ENCODE measurements around the gene PHKA2. TPM values are rescaled to one million over a fixed set of nuclear protein-coding genes. Genes with fewer than 3 reads are reported as not detected.

PHKA2 gene
- total RNA-seq, 1 experiment from 2014 or later = 18.1 TPM

- Mint-ChIP-seq H3K4me1 (ENCODE audit: insufficient read depth, unreplicated experiment) (no peaks in the 10 kb centered on the region), H3K27ac (ENCODE audit: low read depth, unreplicated experiment) (no peak overlapping the region), H3K4me3 (ENCODE audit: unreplicated experiment) (no peak overlapping the region), H3K27me3 (ENCODE audit: insufficient read depth, unreplicated experiment) (no peaks in the 10 kb centered on the region), H3K9me3 (ENCODE audit: unreplicated experiment) (peaks cover 9% of the 10 kb centered on the region), H3K36me3 (ENCODE audit: insufficient read depth, unreplicated experiment) (no peaks in the 10 kb centered on the region)
- BruUV-seq (replicated peaks) = no TSS peak
- POLR2A ChIA-PET = no interaction called here
- CTCF ChIA-PET = interaction anchor here (0.6 kb wide), 1 partner anchor 260 kb away, joined by 4 read pairs; no protein-coding TSS in a partner anchor
- intact Hi-C loops (cut with micrococcal nuclease) = no loop called here
- no peak for DNase-seq (ENCODE audit: unreplicated experiment)
- TF ChIP-seq CTCF (IDR thresholded peaks at IDR 0.05; ENCODE audit: unreplicated experiment) = no peak
These were observed 17.3 kb downstream of the PHKA2 start for GRCh38 chrX:18966624-18967023.

GRCh38 chrX:18964901-18965300, 19.0 kb downstream of the PHKA2 start:
- H3K27ac Mint-ChIP-seq (ENCODE audit: low read depth, unreplicated experiment) = no peak overlapping the region
- no TSS peak for BruUV-seq (replicated peaks)
- no peak overlapping the region for H3K4me3 Mint-ChIP-seq (ENCODE audit: unreplicated experiment)
- ChIA-PET POLR2A (no interaction called here), CTCF (interaction anchor here (1.4 kb wide), 1 partner anchor 30 kb away, joined by 3 read pairs; no protein-coding TSS in a partner anchor)
- intact Hi-C loops (cut with micrococcal nuclease) = no loop called here
- H3K9me3 Mint-ChIP-seq (ENCODE audit: unreplicated experiment) = peaks cover 9% of the 10 kb centered on the region
- no peak for TF ChIP-seq CTCF (IDR thresholded peaks at IDR 0.05; ENCODE audit: unreplicated experiment)
- no peaks in the 10 kb centered on the region for H3K36me3 Mint-ChIP-seq (ENCODE audit: insufficient read depth, unreplicated experiment)
- H3K27me3 Mint-ChIP-seq (ENCODE audit: insufficient read depth, unreplicated experiment) = no peaks in the 10 kb centered on the region
- no peak for DNase-seq (ENCODE audit: unreplicated experiment)
- no peaks in the 10 kb centered on the region for H3K4me1 Mint-ChIP-seq (ENCODE audit: insufficient read depth, unreplicated experiment)

GRCh38 chrX:18964026-18964425, 19.9 kb downstream of the PHKA2 start:
- intact Hi-C loops (cut with micrococcal nuclease) = no loop called here
- no peak overlapping the region for H3K27ac Mint-ChIP-seq (ENCODE audit: low read depth, unreplicated experiment)
- H3K27me3 Mint-ChIP-seq (ENCODE audit: insufficient read depth, unreplicated experiment) = no peaks in the 10 kb centered on the region
- no TSS peak for BruUV-seq (replicated peaks)
- H3K9me3 Mint-ChIP-seq (ENCODE audit: unreplicated experiment) = peaks cover 9% of the 10 kb centered on the region
- DNase-seq (ENCODE audit: unreplicated experiment) = no peak
- ChIA-PET CTCF (interaction anchor here (0.6 to 1.4 kb wide), 2 partner anchors 31 to 33 kb away, joined by 3 read pairs; no protein-coding TSS in a partner anchor), POLR2A (no interaction called here)
- no peak for TF ChIP-seq CTCF (IDR thresholded peaks at IDR 0.05; ENCODE audit: unreplicated experiment)
- H3K4me3 Mint-ChIP-seq (ENCODE audit: unreplicated experiment) = no peak overlapping the region
- no peaks in the 10 kb centered on the region for H3K4me1 Mint-ChIP-seq (ENCODE audit: insufficient read depth, unreplicated experiment)
- H3K36me3 Mint-ChIP-seq (ENCODE audit: insufficient read depth, unreplicated experiment) = no peaks in the 10 kb centered on the region

- DNase-seq (ENCODE audit: unreplicated experiment) = no peak
- no peak for TF ChIP-seq CTCF (IDR thresholded peaks at IDR 0.05; ENCODE audit: unreplicated experiment)
- no peaks in the 10 kb centered on the region for H3K27me3 Mint-ChIP-seq (ENCODE audit: insufficient read depth, unreplicated experiment)
- POLR2A ChIA-PET = no interaction called here
- no peak overlapping the region for H3K27ac Mint-ChIP-seq (ENCODE audit: low read depth, unreplicated experiment)
- intact Hi-C loops (cut with micrococcal nuclease) = no loop called here
- no peak overlapping the region for H3K4me3 Mint-ChIP-seq (ENCODE audit: unreplicated experiment)
- no TSS peak for BruUV-seq (replicated peaks)
- peaks cover 9% of the 10 kb centered on the region for H3K9me3 Mint-ChIP-seq (ENCODE audit: unreplicated experiment)
- CTCF ChIA-PET = no interaction called here
- no peaks in the 10 kb centered on the region for H3K36me3 Mint-ChIP-seq (ENCODE audit: insufficient read depth, unreplicated experiment)
- no peaks in the 10 kb centered on the region for H3K4me1 Mint-ChIP-seq (ENCODE audit: insufficient read depth, unreplicated experiment)
These were observed 21.6 kb downstream of the PHKA2 start for GRCh38 chrX:18962329-18962728.
